Measurements from ENCODE around the gene SHCBP1L. TPM values are rescaled to one million over a fixed set of nuclear protein-coding genes. Genes with fewer than 3 reads are reported as not detected.
"Not testable (repeated sequence)": the region's sequence is repeated elsewhere in the genome, so short reads cannot be mapped to it uniquely, and the experiment has no call there.

The SHCBP1L gene
- polyA plus RNA-seq, 4 donors = not detected

DNA sequence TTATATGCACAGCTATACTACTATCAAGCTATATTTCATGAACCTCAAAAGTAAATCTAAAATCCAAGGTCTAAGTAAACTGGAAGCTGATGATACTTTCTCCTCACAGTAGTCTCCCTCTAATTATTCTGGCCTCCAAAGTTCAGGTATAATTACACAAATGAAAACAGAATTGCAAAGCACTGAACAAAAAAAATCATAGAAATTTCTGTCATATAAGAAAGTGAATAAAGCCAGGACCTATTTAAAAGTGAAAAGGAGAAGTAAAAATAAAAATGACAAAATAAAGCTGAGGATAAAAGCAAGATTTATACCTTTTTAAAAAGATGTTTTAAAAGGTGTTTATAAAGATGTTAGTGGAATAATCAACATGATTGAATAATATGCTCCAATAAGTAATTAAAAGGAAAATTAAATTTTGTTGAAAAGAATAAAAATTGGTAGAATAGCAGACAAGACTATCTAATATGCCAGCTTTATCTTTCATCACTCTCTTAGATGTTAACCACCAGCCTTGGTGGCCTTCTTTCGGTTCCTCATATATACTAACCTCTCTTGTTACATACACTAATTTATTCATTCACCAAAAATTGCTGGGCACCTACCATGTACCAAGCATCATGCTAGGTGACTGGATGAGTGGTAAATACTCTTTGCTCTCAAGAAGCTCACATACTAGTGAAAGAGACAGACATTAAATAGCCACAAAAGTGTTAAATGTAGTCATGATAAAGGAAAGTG lies 25.1 kb downstream of the SHCBP1L start:
- Histone ChIP-seq H3K27ac (ENCODE audit: low read depth in 1 of 3, low read length in 2 of 3) (no peak overlapping the region), H3K36me3 (ENCODE audit: control insufficient read depth in 3 of 3, insufficient read depth in 2 of 3, low read depth in 1 of 3, low read length in 3 of 3) (no peaks in the 10 kb centered on the region), H3K4me3 (ENCODE audit: low read depth in 1 of 3, low read length in 3 of 3) (no peak overlapping the region), H3K4me1 (ENCODE audit: control insufficient read depth in 3 of 3, insufficient read depth in 2 of 3, low read depth in 1 of 3, low read length in 2 of 3) (no peaks in the 10 kb centered on the region), H3K27me3 (ENCODE audit: control insufficient read depth in 3 of 3, insufficient read depth in 3 of 3, low read length in 3 of 3) (no peaks in the 10 kb centered on the region), H3K9me3 (ENCODE audit: control insufficient read depth in 2 of 2, insufficient read depth in 1 of 2, low read depth in 1 of 2, low read length in 1 of 2) (no peaks in the 10 kb centered on the region)
- FAIRE-seq (no peak), DNase-seq (no peak)
- whole genome bisulfite sequencing, 3 donors = 78 to 89% (median 81%) methylated on average over 1 of the region's 1 CpG

GRCh38 chr1:182925661-182926060 lies 27.3 kb downstream of the SHCBP1L start:
- no peaks in the 10 kb centered on the region for H3K9me3 ChIP-seq (ENCODE audit: control insufficient read depth in 2 of 2, insufficient read depth in 1 of 2, low read depth in 1 of 2, low read length in 1 of 2)
- no peak overlapping the region for H3K4me3 ChIP-seq (ENCODE audit: low read depth in 1 of 3, low read length in 3 of 3)
- DNase-seq (no peak), FAIRE-seq (no peak)
- no peaks in the 10 kb centered on the region for H3K36me3 ChIP-seq (ENCODE audit: control insufficient read depth in 3 of 3, insufficient read depth in 2 of 3, low read depth in 1 of 3, low read length in 3 of 3)
- H3K27ac ChIP-seq (ENCODE audit: low read depth in 1 of 3, low read length in 2 of 3) = no peak overlapping the region
- no peaks in the 10 kb centered on the region for H3K4me1 ChIP-seq (ENCODE audit: control insufficient read depth in 3 of 3, insufficient read depth in 2 of 3, low read depth in 1 of 3, low read length in 2 of 3)
- 63 to 80% (median 77%) methylated on average over 1 of the region's 1 CpG for WGBS, 3 donors
- H3K27me3 ChIP-seq (ENCODE audit: control insufficient read depth in 3 of 3, insufficient read depth in 3 of 3, low read length in 3 of 3) = no peaks in the 10 kb centered on the region

DNA sequence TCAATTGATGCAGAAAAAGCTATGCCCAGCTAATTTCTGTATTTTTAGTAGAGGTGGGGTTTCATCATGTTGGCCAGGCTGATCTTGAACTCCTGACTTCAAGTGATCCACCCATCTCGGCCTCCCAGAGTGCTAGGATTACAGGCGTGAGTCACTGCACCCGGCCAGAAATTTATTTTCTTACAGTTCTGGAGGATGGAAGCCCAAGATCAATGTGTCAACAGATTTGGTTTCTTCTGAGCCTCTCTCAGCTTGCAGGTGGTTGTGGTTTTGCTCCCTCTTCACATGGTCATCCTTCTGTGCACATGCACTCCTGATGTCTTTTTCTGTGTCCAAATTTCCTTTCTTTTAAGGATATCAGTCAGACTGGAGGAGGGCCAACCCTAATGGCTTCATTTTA lies 35.6 kb downstream of the SHCBP1L start:
- 63 to 79% (median 73%) methylated on average over 3 of the region's 3 CpGs for WGBS, 3 donors
- H3K27ac ChIP-seq (ENCODE audit: low read depth in 1 of 3, low read length in 2 of 3) = no peak overlapping the region
- H3K9me3 ChIP-seq (ENCODE audit: control insufficient read depth in 2 of 2, insufficient read depth in 1 of 2, low read depth in 1 of 2, low read length in 1 of 2) = peaks cover 0 to 8% of the 10 kb centered on the region in 2 donors
- H3K36me3 ChIP-seq (ENCODE audit: control insufficient read depth in 3 of 3, insufficient read depth in 2 of 3, low read depth in 1 of 3, low read length in 3 of 3) = no peaks in the 10 kb centered on the region
- FAIRE-seq (no peak), DNase-seq (no peak)
- peaks cover 0 to 4% (median 0%) of the 10 kb centered on the region in 3 donors for H3K27me3 ChIP-seq (ENCODE audit: control insufficient read depth in 3 of 3, insufficient read depth in 3 of 3, low read length in 3 of 3)
- H3K4me1 ChIP-seq (ENCODE audit: control insufficient read depth in 3 of 3, insufficient read depth in 2 of 3, low read depth in 1 of 3, low read length in 2 of 3) = no peaks in the 10 kb centered on the region
- H3K4me3 ChIP-seq (ENCODE audit: low read depth in 1 of 3, low read length in 3 of 3) = no peak overlapping the region

GRCh38 chr1:182913401-182913800 lies 39.6 kb downstream of the SHCBP1L start:
- Histone ChIP-seq H3K9me3 (ENCODE audit: control insufficient read depth in 2 of 2, insufficient read depth in 1 of 2, low read depth in 1 of 2, low read length in 1 of 2) (peaks cover 0 to 14% of the 10 kb centered on the region in 2 donors), H3K36me3 (ENCODE audit: control insufficient read depth in 3 of 3, insufficient read depth in 2 of 3, low read depth in 1 of 3, low read length in 3 of 3) (no peaks in the 10 kb centered on the region), H3K27ac (ENCODE audit: low read depth in 1 of 3, low read length in 2 of 3) (no peak overlapping the region), H3K4me3 (ENCODE audit: low read depth in 1 of 3, low read length in 3 of 3) (no peak overlapping the region), H3K4me1 (ENCODE audit: control insufficient read depth in 3 of 3, insufficient read depth in 2 of 3, low read depth in 1 of 3, low read length in 2 of 3) (no peaks in the 10 kb centered on the region), H3K27me3 (ENCODE audit: control insufficient read depth in 3 of 3, insufficient read depth in 3 of 3, low read length in 3 of 3) (no peaks in the 10 kb centered on the region)
- 94 to 100% (median 97%) methylated on average over 3 of the region's 3 CpGs for WGBS, 3 donors
- FAIRE-seq (no peak), DNase-seq (no peak)

- no peak overlapping the region for H3K4me3 ChIP-seq (ENCODE audit: low read depth in 1 of 3, low read length in 3 of 3)
- no peaks in the 10 kb centered on the region for H3K36me3 ChIP-seq (ENCODE audit: control insufficient read depth in 3 of 3, insufficient read depth in 2 of 3, low read depth in 1 of 3, low read length in 3 of 3)
- DNase-seq = no peak
- peaks cover 0 to 14% of the 10 kb centered on the region in 2 donors for H3K9me3 ChIP-seq (ENCODE audit: control insufficient read depth in 2 of 2, insufficient read depth in 1 of 2, low read depth in 1 of 2, low read length in 1 of 2)
- H3K27ac ChIP-seq (ENCODE audit: low read depth in 1 of 3, low read length in 2 of 3) = no peak overlapping the region
- FAIRE-seq = no peak
- 95 to 98% (median 96%) methylated on average over 1 of the region's 1 CpG for WGBS, 3 donors
- H3K27me3 ChIP-seq (ENCODE audit: control insufficient read depth in 3 of 3, insufficient read depth in 3 of 3, low read length in 3 of 3) = peaks cover 0 to 1% (median 0%) of the 10 kb centered on the region in 3 donors
- H3K4me1 ChIP-seq (ENCODE audit: control insufficient read depth in 3 of 3, insufficient read depth in 2 of 3, low read depth in 1 of 3, low read length in 2 of 3) = no peaks in the 10 kb centered on the region
These were observed 42.8 kb downstream of the SHCBP1L start for GRCh38 chr1:182910143-182910542.

GRCh38 chr1:182909578-182909977 lies 43.4 kb downstream of the SHCBP1L start:
- FAIRE-seq = no peak
- H3K27ac ChIP-seq (ENCODE audit: low read depth in 1 of 3, low read length in 2 of 3) = no peak overlapping the region
- peaks cover 0 to 1% (median 0%) of the 10 kb centered on the region in 3 donors for H3K27me3 ChIP-seq (ENCODE audit: control insufficient read depth in 3 of 3, insufficient read depth in 3 of 3, low read length in 3 of 3)
- DNase-seq = no peak
- H3K4me1 ChIP-seq (ENCODE audit: control insufficient read depth in 3 of 3, insufficient read depth in 2 of 3, low read depth in 1 of 3, low read length in 2 of 3) = no peaks in the 10 kb centered on the region
- no peak overlapping the region for H3K4me3 ChIP-seq (ENCODE audit: low read depth in 1 of 3, low read length in 3 of 3)
- no peaks in the 10 kb centered on the region for H3K36me3 ChIP-seq (ENCODE audit: control insufficient read depth in 3 of 3, insufficient read depth in 2 of 3, low read depth in 1 of 3, low read length in 3 of 3)
- WGBS, 3 donors = 60 to 65% (median 62%) methylated on average over 4 of the region's 4 CpGs
- peaks cover 0 to 14% of the 10 kb centered on the region in 2 donors for H3K9me3 ChIP-seq (ENCODE audit: control insufficient read depth in 2 of 2, insufficient read depth in 1 of 2, low read depth in 1 of 2, low read length in 1 of 2)

GRCh38 chr1:182905321-182905720 lies 47.6 kb downstream of the SHCBP1L start:
- no peaks in the 10 kb centered on the region for H3K36me3 ChIP-seq (ENCODE audit: control insufficient read depth in 3 of 3, insufficient read depth in 2 of 3, low read depth in 1 of 3, low read length in 3 of 3)
- no peaks in the 10 kb centered on the region for H3K4me1 ChIP-seq (ENCODE audit: control insufficient read depth in 3 of 3, insufficient read depth in 2 of 3, low read depth in 1 of 3, low read length in 2 of 3)
- H3K27ac ChIP-seq (ENCODE audit: low read depth in 1 of 3, low read length in 2 of 3) = no peak overlapping the region
- H3K9me3 ChIP-seq (ENCODE audit: control insufficient read depth in 2 of 2, insufficient read depth in 1 of 2, low read depth in 1 of 2, low read length in 1 of 2) = no peaks in the 10 kb centered on the region
- FAIRE-seq = no peak
- whole genome bisulfite sequencing, 3 donors = 83 to 89% (median 88%) methylated on average over 2 of the region's 2 CpGs
- DNase-seq = no peak
- peaks cover 0 to 1% (median 0%) of the 10 kb centered on the region in 3 donors for H3K27me3 ChIP-seq (ENCODE audit: control insufficient read depth in 3 of 3, insufficient read depth in 3 of 3, low read length in 3 of 3)
- H3K4me3 ChIP-seq (ENCODE audit: low read depth in 1 of 3, low read length in 3 of 3) = no peak overlapping the region

DNA sequence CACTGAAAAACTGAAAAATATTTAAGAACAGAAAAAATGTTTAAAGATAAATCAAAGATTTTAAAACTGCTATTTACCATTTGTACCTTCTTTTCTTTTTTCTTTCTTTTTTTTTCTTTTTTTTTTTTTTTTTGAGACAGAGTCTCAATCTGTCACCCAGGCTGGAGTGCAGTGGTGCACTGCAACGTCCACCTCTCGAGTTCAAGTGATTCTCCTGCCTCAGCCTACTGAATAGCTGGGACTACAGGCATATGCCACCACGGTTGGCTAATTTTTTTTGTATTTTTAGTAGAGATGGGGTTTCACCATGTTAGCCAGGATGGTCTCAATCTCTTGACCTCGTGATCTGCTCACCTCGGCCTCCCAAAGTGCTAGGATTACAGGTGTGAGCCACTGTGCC lies 51.0 kb downstream of the SHCBP1L start:
- FAIRE-seq; H3K4me3 ChIP-seq (ENCODE audit: low read depth in 1 of 3, low read length in 3 of 3); H3K27ac ChIP-seq (ENCODE audit: low read depth in 1 of 3, low read length in 2 of 3); H3K27me3 ChIP-seq (ENCODE audit: control insufficient read depth in 3 of 3, insufficient read depth in 3 of 3, low read length in 3 of 3); H3K9me3 ChIP-seq (ENCODE audit: control insufficient read depth in 2 of 2, insufficient read depth in 1 of 2, low read depth in 1 of 2, low read length in 1 of 2); DNase-seq; H3K4me1 ChIP-seq (ENCODE audit: control insufficient read depth in 3 of 3, insufficient read depth in 2 of 3, low read depth in 1 of 3, low read length in 2 of 3); H3K36me3 ChIP-seq (ENCODE audit: control insufficient read depth in 3 of 3, insufficient read depth in 2 of 3, low read depth in 1 of 3, low read length in 3 of 3): not testable (repeated sequence)
- 87 to 91% (median 88%) methylated on average over 5 of the region's 5 CpGs for WGBS, 3 donors

DNA sequence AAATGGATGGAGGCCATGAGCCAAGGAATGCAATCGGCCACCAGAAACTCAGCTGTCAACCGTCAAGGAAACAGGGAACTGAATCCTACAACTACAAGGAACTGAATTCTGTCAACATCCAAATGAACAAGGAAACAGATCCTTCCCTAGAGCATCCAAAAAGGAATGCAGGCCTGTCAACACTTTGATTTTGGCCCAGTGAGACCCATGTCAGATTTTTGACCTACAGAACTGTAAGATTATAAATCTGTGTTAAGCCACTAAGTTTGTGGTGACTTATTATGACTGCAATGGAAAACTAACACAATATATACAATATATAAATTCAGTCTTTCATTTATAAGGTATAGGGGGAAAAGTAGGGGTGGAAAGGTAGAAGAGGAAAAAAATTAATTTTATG lies 55.3 kb downstream of the SHCBP1L start:
- FAIRE-seq = no peak
- Histone ChIP-seq H3K27ac (ENCODE audit: low read depth in 1 of 3, low read length in 2 of 3) (no peak overlapping the region), H3K27me3 (ENCODE audit: control insufficient read depth in 3 of 3, insufficient read depth in 3 of 3, low read length in 3 of 3) (no peaks in the 10 kb centered on the region), H3K36me3 (ENCODE audit: control insufficient read depth in 3 of 3, insufficient read depth in 2 of 3, low read depth in 1 of 3, low read length in 3 of 3) (no peaks in the 10 kb centered on the region), H3K4me3 (ENCODE audit: low read depth in 1 of 3, low read length in 3 of 3) (no peak overlapping the region), H3K4me1 (ENCODE audit: control insufficient read depth in 3 of 3, insufficient read depth in 2 of 3, low read depth in 1 of 3, low read length in 2 of 3) (no peaks in the 10 kb centered on the region), H3K9me3 (ENCODE audit: control insufficient read depth in 2 of 2, insufficient read depth in 1 of 2, low read depth in 1 of 2, low read length in 1 of 2) (no peaks in the 10 kb centered on the region)
- 77 to 100% (median 81%) methylated on average over 2 of the region's 2 CpGs for WGBS, 3 donors
- no peak for DNase-seq

All from small intestine (tissue), 7 donors.